Tibial nerve (tissue), 4 donors: ENCODE measurements around the gene CCDC92.

Experiments
- CTCF ChIP-seq, 5 experiments: fragments of 200-600 bp in 3 of 5; fragments of 450-650 bp in 2 of 5; sonication (generic) in 3 of 5; IDR thresholded peaks; one replicate each; pipeline ENCODE4 v1.5.1; 2016 to 2019; ENCODE audit warnings: antibody characterized with exemption in 5 of 5, mild to moderate bottlenecking in 3 of 5, moderate library complexity in 2 of 5
- EP300 ChIP-seq, 2 donors: sonication (generic); formaldehyde crosslinking; IDR thresholded peaks; one replicate each; pipeline ENCODE4 v1.6.1; 2017; ENCODE audit warnings: antibody characterized with exemption in 2 of 2, mild to moderate bottlenecking in 1 of 2
- POLR2A ChIP-seq, 2 donors: fragments of 450-650 bp; IDR thresholded peaks; one replicate each; pipeline ENCODE4 v1.6.1; 2017; ENCODE audit warnings: antibody characterized with exemption in 2 of 2, mild to moderate bottlenecking in 2 of 2, moderate library complexity in 2 of 2

GRCh38 chr12:124006085-124006845 is 33.6 kb upstream of the CCDC92 start:
- TF ChIP-seq EP300 (IDR thresholded peaks at IDR 0.05), result no peak
- TF ChIP-seq CTCF (IDR thresholded peaks at IDR 0.05), result no peak
- TF ChIP-seq POLR2A (IDR thresholded peaks at IDR 0.05), result no peak
